DND-41 (cell line): ENCODE results near the gene CDR2.

Experiments used
- EZH2 ChIP-seq: IDR thresholded peaks from 3 replicates; pipeline ENCODE4 v1.6.1; 2012; ENCODE audit warnings: borderline replicate concordance, low read depth, mild to moderate bottlenecking, moderate library complexity, low read length, inconsistent platforms; ENCODE audit not compliant: severe bottlenecking
- TF ChIP-seq, protein P1 (sequence below): IDR thresholded peaks from 2 replicates; pipeline ENCODE4 v1.5.1; 2012; ENCODE audit warnings: borderline replicate concordance, low read length, moderate library complexity, mild to moderate bottlenecking; ENCODE audit not compliant: poor library complexity, severe bottlenecking; ENCODE audit errors: extremely low read depth

DNA sequence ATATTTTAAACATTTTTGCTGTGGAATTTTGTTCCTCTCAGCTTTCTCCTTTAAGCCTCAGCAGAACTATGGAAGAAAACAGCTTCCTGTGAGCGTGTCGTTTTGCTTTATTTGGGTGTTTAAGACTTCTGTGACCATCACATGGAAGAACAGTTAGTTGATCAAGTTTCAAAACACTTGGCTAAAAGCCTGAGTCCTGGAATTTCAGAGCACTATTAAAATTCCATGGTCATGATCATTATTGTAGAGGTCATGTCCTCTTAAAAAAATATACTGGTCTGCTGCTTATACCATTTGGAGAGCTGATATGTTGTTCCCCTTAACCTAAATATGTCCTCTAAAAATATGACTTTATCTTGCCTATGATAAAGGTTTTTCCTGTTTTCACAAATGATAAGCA lies 12.6 kb upstream of the CDR2 start:
- TF ChIP-seq, protein P1, sequence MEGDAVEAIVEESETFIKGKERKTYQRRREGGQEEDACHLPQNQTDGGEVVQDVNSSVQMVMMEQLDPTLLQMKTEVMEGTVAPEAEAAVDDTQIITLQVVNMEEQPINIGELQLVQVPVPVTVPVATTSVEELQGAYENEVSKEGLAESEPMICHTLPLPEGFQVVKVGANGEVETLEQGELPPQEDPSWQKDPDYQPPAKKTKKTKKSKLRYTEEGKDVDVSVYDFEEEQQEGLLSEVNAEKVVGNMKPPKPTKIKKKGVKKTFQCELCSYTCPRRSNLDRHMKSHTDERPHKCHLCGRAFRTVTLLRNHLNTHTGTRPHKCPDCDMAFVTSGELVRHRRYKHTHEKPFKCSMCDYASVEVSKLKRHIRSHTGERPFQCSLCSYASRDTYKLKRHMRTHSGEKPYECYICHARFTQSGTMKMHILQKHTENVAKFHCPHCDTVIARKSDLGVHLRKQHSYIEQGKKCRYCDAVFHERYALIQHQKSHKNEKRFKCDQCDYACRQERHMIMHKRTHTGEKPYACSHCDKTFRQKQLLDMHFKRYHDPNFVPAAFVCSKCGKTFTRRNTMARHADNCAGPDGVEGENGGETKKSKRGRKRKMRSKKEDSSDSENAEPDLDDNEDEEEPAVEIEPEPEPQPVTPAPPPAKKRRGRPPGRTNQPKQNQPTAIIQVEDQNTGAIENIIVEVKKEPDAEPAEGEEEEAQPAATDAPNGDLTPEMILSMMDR, result no peak
- no peak for TF ChIP-seq EZH2
